Astrocyte (in vitro differentiated cells and primary cell): ENCODE results near the gene HYDIN. TPM values are rescaled to one million over a fixed set of nuclear protein-coding genes. Genes with fewer than 3 reads are reported as not detected.
"Not testable (repeated sequence)": the region's sequence is repeated elsewhere in the genome, so short reads cannot be mapped to it uniquely, and the experiment has no call there.

Experiments
- DNase-seq: peaks from one replicate; pipeline ENCODE4 v3.0.0-alpha.2; 2010; ENCODE audit warnings: low read depth
- FAIRE-seq: peaks from 2 replicates; lab custom pipeline; 2011; peaks lifted over from hg19 to GRCh38; lab: Jason Lieb, UNC
- H2AFZ ChIP-seq: 2 replicates; pipeline ENCODE4 v1.6.0; 2012; ENCODE audit warnings: low read depth, low read length, inconsistent platforms
- H3K27ac ChIP-seq: 2 replicates; pipeline ENCODE4 v1.5.1; 2011; ENCODE audit warnings: low read depth, low read length, inconsistent platforms
- H3K27me3 ChIP-seq: 2 replicates; pipeline ENCODE4 v1.6.0; 2011; ENCODE audit warnings: low read length, inconsistent platforms; ENCODE audit not compliant: insufficient read depth
- H3K36me3 ChIP-seq: 2 replicates; pipeline ENCODE4 v1.5.1; 2011; ENCODE audit warnings: low read length, inconsistent platforms; ENCODE audit not compliant: insufficient read depth
- H3K4me1 ChIP-seq: 2 replicates; pipeline ENCODE4 v1.5.1; 2011; ENCODE audit warnings: low read length, inconsistent platforms; ENCODE audit not compliant: insufficient read depth
- H3K4me2 ChIP-seq: 2 replicates; pipeline ENCODE4 v1.6.0; 2012; ENCODE audit warnings: low read length, inconsistent platforms
- H3K4me3 ChIP-seq: 2 replicates; pipeline ENCODE4 v1.5.1; 2011; ENCODE audit warnings: low read depth, mild to moderate bottlenecking, low read length, inconsistent platforms; ENCODE audit not compliant: insufficient read depth
- H3K79me2 ChIP-seq: 2 replicates; pipeline ENCODE4 v1.6.0; 2012; ENCODE audit warnings: mild to moderate bottlenecking, low read length, inconsistent platforms; ENCODE audit not compliant: insufficient read depth
- H3K9ac ChIP-seq: 2 replicates; pipeline ENCODE4 v1.6.0; 2012; ENCODE audit warnings: mild to moderate bottlenecking, low read length, inconsistent platforms
- H3K9me3 ChIP-seq: 2 replicates; pipeline ENCODE4 v1.5.1; 2012; ENCODE audit warnings: low read depth, mild to moderate bottlenecking, low read length, inconsistent platforms; ENCODE audit not compliant: insufficient read depth
- H4K20me1 ChIP-seq: 2 replicates; pipeline ENCODE4 v1.6.0; 2012; ENCODE audit warnings: low read length, inconsistent platforms; ENCODE audit not compliant: insufficient read depth
- H3K27ac Mint-ChIP-seq: one replicate; pipeline ENCODE4 v1.8.0; 2021; ENCODE audit warnings: mild to moderate bottlenecking, mixed read lengths; ENCODE audit not compliant: unreplicated experiment
- H3K27me3 Mint-ChIP-seq: one replicate; pipeline ENCODE4 v1.8.0; 2021; ENCODE audit warnings: low read depth, mixed read lengths; ENCODE audit not compliant: unreplicated experiment
- H3K36me3 Mint-ChIP-seq: one replicate; pipeline ENCODE4 v1.8.0; 2021; ENCODE audit warnings: low read depth, mixed read lengths; ENCODE audit not compliant: unreplicated experiment
- H3K4me1 Mint-ChIP-seq: one replicate; pipeline ENCODE4 v1.8.0; 2021; ENCODE audit warnings: low read depth, mixed read lengths; ENCODE audit not compliant: unreplicated experiment
- H3K4me3 Mint-ChIP-seq: one replicate; pipeline ENCODE4 v1.8.0; 2021; ENCODE audit warnings: mild to moderate bottlenecking, moderate library complexity, mixed read lengths; ENCODE audit not compliant: unreplicated experiment
- H3K9me3 Mint-ChIP-seq: one replicate; pipeline ENCODE4 v1.8.0; 2021; ENCODE audit warnings: mild to moderate bottlenecking, mixed read lengths; ENCODE audit not compliant: unreplicated experiment
- total RNA-seq: library from RNA; stranded (reverse); gene quantifications from 2 replicates; pipeline ENCODE4 v1.2.1, GENCODE V29; 2021

The HYDIN gene
- total RNA-seq, 1 donor from 2014 or later = 1.4 TPM

DNA sequence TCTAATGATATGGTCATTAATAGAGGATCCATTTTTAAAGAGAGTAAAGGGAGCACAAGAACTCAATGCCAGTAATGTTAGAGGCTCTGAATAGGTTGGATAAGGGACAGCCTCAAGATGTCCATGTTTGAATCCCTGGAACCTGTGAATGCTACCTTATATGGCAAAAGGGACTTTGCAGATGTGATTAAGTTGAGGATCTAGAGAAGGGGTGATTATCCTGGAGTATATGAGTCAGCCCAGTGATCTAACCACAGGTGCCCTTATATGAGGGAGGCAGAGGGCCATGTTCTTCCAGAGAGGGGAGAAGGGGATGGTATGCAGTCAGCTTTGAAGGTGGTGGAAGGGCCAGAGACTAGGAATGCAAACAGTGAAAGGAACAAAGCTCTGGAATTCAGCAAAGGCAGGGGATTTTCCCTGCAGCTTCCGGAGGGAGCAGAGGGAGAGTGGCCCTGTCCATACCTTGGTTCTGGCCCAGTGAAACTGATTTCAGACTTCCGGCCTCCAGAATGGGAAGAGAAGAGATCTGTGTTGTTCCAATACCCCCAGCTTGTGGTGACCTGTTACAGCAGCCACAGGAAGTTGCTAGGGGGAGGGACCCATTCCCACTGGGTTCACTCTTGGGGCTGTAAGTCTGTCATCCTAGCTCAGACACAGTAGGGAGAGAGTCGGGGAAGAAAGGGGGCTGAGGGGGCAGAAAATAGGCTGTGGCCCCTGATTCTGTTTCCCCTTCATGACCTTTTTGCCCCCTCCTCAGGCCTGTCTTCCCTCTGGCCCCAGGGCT is 220.9 kb downstream of the HYDIN start:
- not testable (repeated sequence) for H3K27me3 ChIP-seq, H2AFZ ChIP-seq, H4K20me1 ChIP-seq, FAIRE-seq, H3K9ac ChIP-seq, H3K4me1 ChIP-seq, H3K9me3 Mint-ChIP-seq, H3K4me2 ChIP-seq, H3K27ac ChIP-seq, H3K36me3 Mint-ChIP-seq, H3K9me3 ChIP-seq, H3K36me3 ChIP-seq, H3K79me2 ChIP-seq, H3K27me3 Mint-ChIP-seq, H3K27ac Mint-ChIP-seq, H3K4me1 Mint-ChIP-seq, H3K4me3 Mint-ChIP-seq, H3K4me3 ChIP-seq
- DNase-seq = peak; percentile 38

DNA sequence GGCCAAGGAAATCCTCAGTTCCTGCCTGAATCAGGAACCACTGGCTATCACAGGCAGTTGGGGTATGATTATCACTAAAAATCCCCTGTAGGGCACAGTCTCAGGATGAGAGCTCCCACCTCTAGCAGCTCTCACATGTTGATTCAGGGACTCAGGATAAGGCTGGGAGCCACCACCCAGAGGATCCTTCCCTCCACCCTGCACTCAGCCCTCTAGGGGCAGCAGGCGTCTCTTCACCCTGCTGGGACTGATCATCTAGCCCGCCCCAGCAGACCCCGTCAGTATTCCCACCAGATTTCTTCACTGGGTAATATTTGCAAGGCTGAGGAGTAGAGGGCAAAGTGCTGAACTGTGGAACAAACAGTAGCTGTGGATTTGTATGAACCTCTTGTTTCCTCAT is 224.0 kb downstream of the HYDIN start:
- not testable (repeated sequence) for FAIRE-seq, H3K4me2 ChIP-seq, H3K4me3 ChIP-seq, H3K9ac ChIP-seq, H2AFZ ChIP-seq, H3K27me3 Mint-ChIP-seq, H3K4me1 Mint-ChIP-seq, H3K27ac ChIP-seq, H3K4me3 Mint-ChIP-seq, H3K36me3 ChIP-seq, H3K27me3 ChIP-seq, H3K27ac Mint-ChIP-seq, DNase-seq, H3K9me3 ChIP-seq, H3K79me2 ChIP-seq, H3K4me1 ChIP-seq, H4K20me1 ChIP-seq, H3K36me3 Mint-ChIP-seq, H3K9me3 Mint-ChIP-seq

DNA sequence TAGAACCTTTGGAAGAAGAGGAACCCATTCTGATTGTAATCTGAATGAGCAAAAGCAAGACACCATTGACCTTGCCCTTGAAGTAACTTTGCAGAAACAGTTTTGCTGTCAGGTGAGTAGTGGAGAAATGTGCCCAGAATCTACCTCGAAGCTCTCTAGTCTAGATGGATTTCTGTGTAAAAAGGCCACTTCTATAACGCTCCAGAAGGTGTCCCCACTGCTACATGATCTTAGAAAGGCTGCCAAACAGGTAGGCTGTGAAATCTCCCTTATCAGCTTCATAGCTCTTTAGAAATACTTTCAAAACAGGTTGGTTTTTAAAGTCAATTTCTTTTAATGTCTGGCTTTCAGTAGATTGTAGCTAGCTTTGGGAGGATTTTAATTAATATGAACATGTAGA is 230.8 kb downstream of the HYDIN start:
- H2AFZ ChIP-seq, H3K4me1 Mint-ChIP-seq, H3K27ac ChIP-seq, H3K4me1 ChIP-seq, H3K79me2 ChIP-seq, H4K20me1 ChIP-seq, H3K4me3 ChIP-seq, H3K36me3 ChIP-seq, H3K9me3 ChIP-seq, DNase-seq, H3K4me3 Mint-ChIP-seq, H3K4me2 ChIP-seq, FAIRE-seq, H3K36me3 Mint-ChIP-seq, H3K9ac ChIP-seq, H3K9me3 Mint-ChIP-seq, H3K27ac Mint-ChIP-seq, H3K27me3 ChIP-seq, H3K27me3 Mint-ChIP-seq: not testable (repeated sequence)

DNA sequence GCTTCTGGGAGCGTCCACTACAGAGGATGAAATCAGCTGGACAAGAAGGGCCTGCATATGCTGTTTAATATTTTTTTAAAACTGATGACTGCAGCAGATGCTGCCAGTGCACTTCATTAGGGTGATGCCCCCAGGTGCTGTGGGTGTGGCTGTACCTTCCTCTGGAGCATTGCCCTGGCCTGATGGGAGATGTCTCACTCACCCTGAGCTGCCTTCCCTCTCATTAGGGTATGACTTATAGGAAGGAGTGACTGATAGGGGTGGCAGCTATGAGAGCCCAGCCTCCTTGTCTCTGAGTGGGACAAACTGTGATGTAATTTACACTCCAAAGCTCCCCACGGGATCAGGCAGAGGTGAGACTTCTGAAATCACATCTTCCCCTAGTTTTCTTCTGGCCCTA is 234.7 kb downstream of the HYDIN start:
- FAIRE-seq = not testable (repeated sequence)

DNA sequence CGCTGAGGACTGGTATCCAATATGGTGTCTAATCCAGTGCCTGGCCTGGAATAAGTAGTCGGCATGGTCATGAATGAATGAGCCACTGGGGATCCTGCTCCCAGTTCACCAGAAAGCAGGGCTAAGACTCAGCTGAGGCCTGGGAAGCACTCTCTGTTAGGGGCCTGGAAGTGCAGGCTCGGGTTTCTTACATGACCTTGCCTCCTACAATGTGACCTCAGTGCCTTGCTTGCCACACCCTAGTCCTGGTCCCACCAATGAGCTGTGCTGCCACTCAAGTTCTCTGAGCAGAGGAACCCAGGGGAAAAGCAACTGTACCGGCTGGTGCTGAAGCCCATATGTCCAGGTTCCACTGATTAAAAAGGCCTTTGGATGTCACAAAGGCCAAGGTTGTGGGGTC is 238.0 kb downstream of the HYDIN start:
- not testable (repeated sequence) for H3K4me3 Mint-ChIP-seq, H3K79me2 ChIP-seq, H3K4me2 ChIP-seq, H3K9me3 ChIP-seq, H3K9ac ChIP-seq, H3K27me3 Mint-ChIP-seq, FAIRE-seq, H2AFZ ChIP-seq, H3K27ac Mint-ChIP-seq, H3K4me3 ChIP-seq, H4K20me1 ChIP-seq, H3K4me1 Mint-ChIP-seq, H3K9me3 Mint-ChIP-seq, H3K36me3 ChIP-seq, DNase-seq, H3K27ac ChIP-seq, H3K4me1 ChIP-seq, H3K36me3 Mint-ChIP-seq, H3K27me3 ChIP-seq

More for the DNA sequence above, 234.7 kb downstream of the HYDIN start:
- not testable (repeated sequence) for H3K36me3 Mint-ChIP-seq, H3K9me3 ChIP-seq, H3K9me3 Mint-ChIP-seq, H3K4me3 ChIP-seq, H3K79me2 ChIP-seq, H3K4me1 Mint-ChIP-seq, H3K27ac ChIP-seq, H3K27me3 Mint-ChIP-seq, H3K9ac ChIP-seq, H3K27me3 ChIP-seq, H3K27ac Mint-ChIP-seq, H3K4me3 Mint-ChIP-seq, H3K4me2 ChIP-seq, H3K4me1 ChIP-seq, H3K36me3 ChIP-seq, DNase-seq, H4K20me1 ChIP-seq, H2AFZ ChIP-seq

DNA sequence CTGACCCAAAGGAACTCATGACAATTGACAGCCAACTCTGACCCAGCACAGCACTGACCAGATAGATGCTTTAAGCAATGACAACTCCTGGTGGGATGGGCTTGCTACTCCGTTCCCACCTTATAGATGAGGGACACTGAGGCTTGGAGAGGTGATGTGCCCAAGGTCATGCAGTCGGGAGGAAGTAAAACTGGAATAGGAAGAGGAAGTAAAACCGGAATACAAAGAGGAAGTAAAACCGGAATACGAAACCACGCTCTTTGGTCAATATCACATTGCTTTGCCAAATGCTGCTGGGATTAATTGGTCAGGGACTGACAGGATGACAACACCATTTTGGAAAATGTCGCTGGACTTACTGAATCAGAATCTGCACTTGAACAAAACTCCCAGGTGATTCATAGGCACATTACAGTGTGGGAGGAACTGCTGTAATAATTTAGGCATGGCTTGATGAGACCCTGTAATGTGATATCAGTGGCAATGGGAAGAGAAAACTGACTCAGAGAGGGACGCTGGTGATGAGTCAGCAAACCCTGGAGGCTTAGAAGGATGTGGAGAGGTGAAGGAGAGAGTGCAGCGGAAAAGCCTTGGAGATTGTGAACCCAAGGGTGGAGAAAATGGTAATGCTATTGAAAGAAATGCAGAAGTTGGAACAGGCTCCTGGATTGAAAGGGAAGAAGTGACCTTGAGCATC is 243.4 kb downstream of the HYDIN start:
- H4K20me1 ChIP-seq, H3K36me3 Mint-ChIP-seq, H3K4me1 ChIP-seq, H3K27ac ChIP-seq, H3K9me3 ChIP-seq, H3K27me3 ChIP-seq, FAIRE-seq, H3K9ac ChIP-seq, H3K4me3 Mint-ChIP-seq, H3K4me2 ChIP-seq, H3K9me3 Mint-ChIP-seq, H3K36me3 ChIP-seq, H3K27me3 Mint-ChIP-seq, H3K79me2 ChIP-seq, H3K27ac Mint-ChIP-seq, H3K4me3 ChIP-seq, H2AFZ ChIP-seq, H3K4me1 Mint-ChIP-seq, DNase-seq: not testable (repeated sequence)
